ENCODE measurements around the gene MDGA2.
"Not testable (repeated sequence)": the region's sequence is repeated elsewhere in the genome, so short reads cannot be mapped to it uniquely, and the experiment has no call there.

MDGA2 gene

DNA sequence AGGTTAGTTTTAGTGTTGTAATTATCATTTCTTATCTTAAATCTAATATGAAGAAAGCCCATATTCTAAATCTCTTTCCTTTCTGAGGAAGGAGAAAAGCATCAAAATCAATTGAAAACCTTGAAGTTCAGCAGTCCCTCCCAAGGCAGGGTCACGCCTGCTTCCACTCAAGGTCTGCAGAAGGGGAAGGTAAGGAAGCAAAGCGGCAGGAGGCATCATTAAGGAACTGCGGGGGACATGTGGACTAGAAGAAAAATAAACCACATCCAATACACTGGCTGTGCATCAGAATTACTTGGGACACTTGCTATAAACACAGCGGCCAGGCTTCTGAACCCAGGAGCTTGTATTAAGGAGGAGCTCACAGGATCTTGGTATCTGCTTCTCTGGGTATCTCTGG, 759.9 kb downstream of the MDGA2 start:
- DNase-seq (ENCODE audit: low spot score) = not testable (repeated sequence)

- no peak for DNase-seq (ENCODE audit: low spot score)
Observed at GRCh38 chr14:46902837-46903236, 772.6 kb downstream of the MDGA2 start.

- no peak for DNase-seq (ENCODE audit: low spot score)
Observed at GRCh38 chr14:46894476-46894875, 780.9 kb downstream of the MDGA2 start.

DNA sequence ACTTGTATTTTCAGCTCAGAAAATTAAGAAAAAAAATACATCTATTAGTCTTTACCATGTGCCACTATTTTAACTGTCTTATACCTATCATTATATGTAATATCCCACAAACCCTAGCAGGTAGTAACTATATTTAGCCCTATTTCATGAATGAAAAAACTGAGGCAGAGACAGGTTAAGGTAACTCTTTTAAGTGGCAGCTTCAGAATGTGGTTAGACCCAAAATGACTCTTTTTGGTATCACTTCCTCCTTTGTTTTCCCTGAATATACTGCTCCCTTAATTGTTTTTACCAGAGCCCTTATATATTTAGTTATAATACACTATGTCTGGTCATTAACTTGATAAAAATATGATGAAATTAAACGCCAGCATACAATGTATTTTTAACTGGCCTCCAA, 788.3 kb downstream of the MDGA2 start:
- DNase-seq (ENCODE audit: low spot score) = no peak

DNA sequence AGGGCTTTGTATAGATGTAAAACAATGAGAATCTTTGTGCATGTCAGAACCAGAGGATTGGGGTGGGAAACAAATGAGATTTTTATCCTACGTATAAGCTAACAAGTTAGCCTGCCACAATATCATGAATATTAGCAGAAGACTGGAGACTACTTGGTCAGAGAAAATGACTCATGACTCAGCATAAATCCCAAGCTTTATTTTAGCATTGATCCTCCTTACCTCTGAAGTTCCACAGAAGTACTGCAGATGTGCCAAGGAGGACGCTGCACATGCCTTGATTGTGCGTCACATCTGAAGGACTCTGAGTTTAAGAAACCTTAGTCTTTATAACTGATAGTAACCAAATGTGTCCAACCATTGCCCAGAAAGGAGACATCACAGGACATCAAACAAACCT, 789.8 kb downstream of the MDGA2 start:
- no peak for DNase-seq (ENCODE audit: low spot score)

DNA sequence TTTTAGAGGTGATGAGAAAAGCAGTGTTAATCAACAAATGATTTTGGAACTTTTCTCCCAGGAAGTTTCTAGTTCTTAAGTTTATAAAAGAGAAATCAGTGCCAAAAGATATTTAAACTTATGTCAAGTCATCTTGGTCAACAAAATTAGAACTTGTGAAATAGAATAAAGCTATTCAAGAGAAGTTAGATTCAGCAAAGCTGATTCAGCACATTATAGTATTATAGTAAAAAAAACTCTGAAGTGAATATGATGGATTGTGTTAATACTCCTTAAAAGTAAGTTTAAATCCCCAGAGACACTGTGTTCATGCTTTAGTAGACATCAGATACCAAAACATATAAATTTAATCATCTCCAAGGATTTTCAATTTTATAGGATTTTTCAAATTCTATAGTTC, 813.7 kb downstream of the MDGA2 start:
- DNase-seq (ENCODE audit: low spot score) = no peak

DNA sequence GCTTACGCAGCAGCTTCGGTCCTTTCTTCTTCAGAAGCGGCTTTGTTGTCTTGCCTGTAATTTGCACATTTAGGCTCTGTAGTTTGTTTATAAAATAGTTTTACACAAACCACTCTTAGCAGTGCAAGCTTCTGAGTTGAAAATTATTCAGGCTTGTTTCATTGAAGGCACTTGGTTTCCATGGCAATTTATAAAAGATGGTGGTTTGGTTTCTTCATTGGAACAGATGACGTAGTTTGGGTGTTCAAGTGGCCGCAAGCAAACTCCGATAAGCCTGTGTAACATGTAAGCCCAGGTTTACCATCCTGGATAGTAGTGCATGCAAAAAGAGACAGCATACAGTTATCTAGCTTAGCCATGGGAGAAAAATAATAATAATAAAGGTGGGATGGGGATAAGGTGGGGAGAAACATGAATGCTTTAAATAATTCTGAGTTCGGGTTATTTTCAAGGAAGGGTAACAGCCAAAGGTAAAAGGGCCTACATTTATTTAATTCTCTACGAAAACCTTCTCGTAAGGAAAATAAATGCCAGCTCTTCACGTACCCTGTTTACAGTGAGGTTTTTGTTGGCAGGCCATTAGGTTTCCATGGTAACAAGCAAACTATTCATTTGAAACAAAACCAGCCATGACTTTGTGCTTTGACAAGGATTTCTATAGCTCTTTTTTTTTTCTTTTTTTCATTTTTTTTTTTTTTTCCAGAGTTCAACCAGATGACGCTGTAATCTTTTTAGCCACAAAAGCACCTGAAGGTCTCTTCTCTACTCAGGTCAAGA, 834.3 kb downstream of the MDGA2 start:
- DNase-seq (ENCODE audit: low spot score) = no peak

- DNase-seq (ENCODE audit: low spot score) = no peak
Observed at GRCh38 chr14:46820291-46820690, 855.1 kb downstream of the MDGA2 start.

DNA sequence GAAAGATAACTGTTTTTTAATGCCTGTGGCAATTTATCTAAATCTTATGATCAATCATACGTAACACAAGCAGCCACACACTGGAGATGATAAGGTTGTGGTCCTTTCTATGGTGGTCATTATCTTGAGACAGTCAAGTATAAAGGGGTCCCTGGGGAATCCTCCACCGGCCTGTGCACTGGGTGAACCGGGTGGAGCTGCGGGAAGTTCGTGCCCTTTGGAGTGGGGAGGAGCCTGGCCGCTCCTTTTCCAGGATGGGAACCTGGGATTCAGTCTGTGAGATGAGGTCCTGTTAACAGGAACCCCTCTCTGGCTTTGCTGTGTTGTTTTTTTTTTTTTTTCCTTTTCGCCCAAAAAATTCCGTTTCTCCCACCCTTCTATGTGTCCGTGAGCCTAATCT, 856.3 kb downstream of the MDGA2 start:
- no peak for DNase-seq (ENCODE audit: low spot score)

DNA sequence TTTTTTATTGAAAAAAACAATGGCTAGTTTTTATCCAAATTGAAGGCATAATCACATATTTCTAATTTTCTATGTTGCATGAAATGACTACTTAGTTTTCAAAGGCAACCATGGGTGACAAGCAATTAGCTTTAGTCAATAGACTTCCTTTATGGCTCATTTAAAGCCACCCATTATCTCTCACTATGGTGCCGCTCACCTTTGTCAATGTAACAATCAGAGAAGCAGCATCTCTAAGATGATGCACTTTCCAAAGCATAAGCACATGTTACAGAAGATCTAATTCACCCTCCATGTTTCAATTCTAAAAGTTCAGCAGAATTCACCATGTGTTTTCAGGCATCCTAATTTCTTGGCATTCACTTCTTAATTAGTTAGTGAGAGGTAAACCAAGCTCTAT, 857.3 kb downstream of the MDGA2 start:
- DNase-seq (ENCODE audit: low spot score) = no peak

DNA sequence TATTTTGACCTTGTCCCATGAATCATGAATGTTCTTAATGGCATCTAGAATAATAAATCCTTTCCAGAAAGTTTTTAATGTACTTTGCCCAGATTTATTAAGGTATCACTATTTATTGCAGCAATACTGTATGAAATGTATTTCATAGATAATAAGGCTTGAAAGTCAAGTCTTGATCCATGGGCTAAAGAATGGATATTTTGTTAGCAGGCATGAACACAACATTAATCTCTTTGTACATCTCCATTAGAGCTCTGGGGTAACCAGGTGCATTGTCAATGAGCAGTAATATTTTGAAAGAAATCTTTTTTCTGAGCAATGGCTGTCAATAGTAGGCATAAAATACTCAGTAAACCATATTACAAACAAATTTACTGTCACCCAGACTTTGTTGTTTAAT, 882.3 kb downstream of the MDGA2 start:
- DNase-seq (ENCODE audit: low spot score) = no peak
